ENCODE data around the gene SREBF1.

Gene SREBF1

GRCh38 chr17:17860766-17861107 is 24.0 kb upstream of the SREBF1 start:
- no peak for DNase-seq (ENCODE audit: low read depth)
- H3K4me3 ChIP-seq (ENCODE audit: low read depth, low read length): no peak overlapping the region

DNA sequence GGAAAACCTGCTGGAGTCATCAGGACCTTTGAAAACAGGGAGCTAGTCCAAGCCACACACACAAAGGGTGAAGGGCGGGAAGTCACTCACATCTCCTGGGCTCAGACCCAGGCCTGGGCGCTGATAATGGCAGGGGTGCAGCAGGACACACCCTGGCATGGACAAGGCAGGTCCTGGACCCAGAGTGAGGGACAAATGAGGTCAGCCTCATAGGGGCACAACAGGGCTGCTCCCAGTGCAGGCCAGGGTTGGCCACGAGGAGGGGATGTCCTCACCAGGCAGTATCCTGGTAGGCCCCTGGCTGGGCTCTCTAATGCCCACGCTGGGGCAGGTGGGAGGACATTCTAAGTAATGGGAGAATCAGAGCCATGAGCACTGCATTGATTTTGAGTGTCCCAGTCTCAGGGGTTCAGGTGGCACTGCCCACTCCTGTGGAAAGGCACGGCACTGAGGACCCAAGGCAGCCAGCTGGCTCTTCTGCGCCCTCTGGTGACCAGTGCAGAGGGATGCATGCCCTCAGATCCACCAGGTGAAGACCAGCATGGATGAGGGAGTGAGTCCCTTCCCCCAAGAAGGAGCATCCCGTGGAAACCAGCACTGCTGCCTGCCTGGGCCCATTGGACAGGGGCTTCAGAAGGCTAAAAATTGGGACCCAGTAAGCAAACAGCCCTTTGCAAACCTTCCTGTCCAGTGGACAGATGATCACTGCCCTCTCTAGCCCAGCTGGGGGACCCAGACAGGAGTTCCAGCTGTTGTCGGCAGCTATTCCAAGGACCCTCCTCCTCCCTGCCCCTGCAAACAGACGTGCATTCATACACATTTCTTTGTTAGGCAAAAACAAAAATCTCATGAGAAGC is 23.4 kb upstream of the SREBF1 start:
- DNase-seq (ENCODE audit: low read depth): no peak
- H3K4me3 ChIP-seq (ENCODE audit: low read depth, low read length): no peak overlapping the region

- H3K4me3 ChIP-seq (ENCODE audit: low read depth, low read length): no peak overlapping the region
- DNase-seq (ENCODE audit: low read depth): no peak
Measured at GRCh38 chr17:17857496-17857895, 20.7 kb upstream of the SREBF1 start.

DNA sequence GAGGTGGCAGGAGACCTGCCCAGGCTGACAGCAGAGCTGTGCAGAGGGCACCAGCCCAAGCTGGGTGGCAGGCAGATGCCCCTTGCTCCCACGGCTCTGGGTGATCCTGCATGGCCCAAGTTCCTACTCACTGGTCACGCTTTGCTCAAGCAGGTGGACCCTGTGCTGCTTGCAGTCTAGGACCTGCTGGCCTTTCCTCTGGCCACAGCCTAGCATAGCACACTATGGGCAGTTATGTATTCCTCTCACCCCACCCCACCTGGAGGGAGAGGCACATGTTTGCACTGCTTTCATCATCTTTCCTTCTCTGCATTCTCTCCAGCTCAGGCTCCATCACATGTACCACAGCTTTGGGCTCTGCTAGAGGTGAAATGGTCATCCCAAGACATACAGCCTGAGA is 19.6 kb upstream of the SREBF1 start:
- no peak overlapping the region for H3K4me3 ChIP-seq (ENCODE audit: low read depth, low read length)
- DNase-seq (ENCODE audit: low read depth): no peak

- H3K4me3 ChIP-seq (ENCODE audit: low read depth, low read length): no peak overlapping the region
- no peak for DNase-seq (ENCODE audit: low read depth)
Measured at GRCh38 chr17:17855976-17856375, 19.2 kb upstream of the SREBF1 start.

DNA sequence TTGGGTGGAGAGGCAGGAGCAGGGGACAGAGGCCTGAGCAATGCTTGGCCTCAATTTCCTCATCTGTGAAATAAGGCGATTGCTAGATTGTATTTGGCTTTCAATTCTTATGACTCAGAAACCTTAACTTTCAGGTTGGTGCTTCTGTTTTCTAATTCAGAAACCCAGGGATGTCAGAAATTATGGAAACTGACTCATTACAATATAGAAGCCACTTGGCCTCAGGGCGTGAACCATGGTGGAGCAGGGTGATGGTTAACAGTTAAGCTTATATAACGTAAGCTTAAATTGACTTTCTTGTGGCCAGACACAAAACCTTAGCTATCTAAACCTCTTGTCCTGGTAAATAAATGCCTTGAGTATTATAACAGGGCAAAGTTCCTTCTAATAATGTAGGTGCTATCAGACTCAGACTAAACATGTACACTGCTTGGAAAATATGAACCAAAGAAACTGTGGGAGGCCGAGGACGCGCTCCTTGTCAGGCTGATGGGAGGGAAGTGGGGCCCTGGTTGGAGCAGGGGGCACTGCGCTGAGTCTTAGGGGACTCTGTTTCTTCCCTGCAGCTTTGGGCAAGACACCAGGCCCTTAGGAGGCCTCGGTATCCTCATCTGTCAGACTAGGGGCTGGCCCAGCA is 17.1 kb upstream of the SREBF1 start:
- no peak overlapping the region for H3K4me3 ChIP-seq (ENCODE audit: low read depth, low read length)
- no peak for DNase-seq (ENCODE audit: low read depth)

- DNase-seq (ENCODE audit: low read depth): no peak
- no peak overlapping the region for H3K4me3 ChIP-seq (ENCODE audit: low read depth, low read length)
Measured at GRCh38 chr17:17852930-17853329, 16.1 kb upstream of the SREBF1 start.

- no peak overlapping the region for H3K4me3 ChIP-seq (ENCODE audit: low read depth, low read length)
- no peak for DNase-seq (ENCODE audit: low read depth)
Measured at GRCh38 chr17:17851103-17852002, 14.6 kb upstream of the SREBF1 start.

DNA sequence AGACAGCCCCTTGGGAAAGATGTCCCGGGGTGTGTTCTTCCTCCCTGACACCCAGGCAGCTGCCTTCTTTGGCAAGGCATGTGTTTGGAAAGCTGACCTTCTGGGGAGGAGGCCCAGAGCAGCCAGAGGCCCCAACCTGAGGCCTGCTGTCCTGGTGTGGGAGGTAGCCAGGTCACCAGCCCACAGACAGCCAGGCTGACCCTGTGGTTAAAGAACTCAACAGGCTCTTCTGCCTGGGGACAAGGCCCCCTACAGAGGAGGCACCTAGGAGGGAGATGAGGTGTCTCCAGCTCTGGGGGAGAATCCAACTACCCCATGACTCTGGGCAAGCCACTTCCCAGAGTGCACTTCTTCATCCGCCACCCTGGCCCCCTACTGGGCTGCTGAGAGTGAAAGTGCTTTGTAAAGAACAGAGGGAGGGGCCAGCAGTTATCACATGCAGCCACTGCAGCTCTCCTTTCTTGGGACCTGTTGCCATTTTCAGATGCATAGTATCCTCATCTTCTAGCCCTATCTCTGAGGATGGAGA is 13.1 kb upstream of the SREBF1 start:
- no peak overlapping the region for H3K4me3 ChIP-seq (ENCODE audit: low read depth, low read length)
- DNase-seq (ENCODE audit: low read depth): no peak

DNA sequence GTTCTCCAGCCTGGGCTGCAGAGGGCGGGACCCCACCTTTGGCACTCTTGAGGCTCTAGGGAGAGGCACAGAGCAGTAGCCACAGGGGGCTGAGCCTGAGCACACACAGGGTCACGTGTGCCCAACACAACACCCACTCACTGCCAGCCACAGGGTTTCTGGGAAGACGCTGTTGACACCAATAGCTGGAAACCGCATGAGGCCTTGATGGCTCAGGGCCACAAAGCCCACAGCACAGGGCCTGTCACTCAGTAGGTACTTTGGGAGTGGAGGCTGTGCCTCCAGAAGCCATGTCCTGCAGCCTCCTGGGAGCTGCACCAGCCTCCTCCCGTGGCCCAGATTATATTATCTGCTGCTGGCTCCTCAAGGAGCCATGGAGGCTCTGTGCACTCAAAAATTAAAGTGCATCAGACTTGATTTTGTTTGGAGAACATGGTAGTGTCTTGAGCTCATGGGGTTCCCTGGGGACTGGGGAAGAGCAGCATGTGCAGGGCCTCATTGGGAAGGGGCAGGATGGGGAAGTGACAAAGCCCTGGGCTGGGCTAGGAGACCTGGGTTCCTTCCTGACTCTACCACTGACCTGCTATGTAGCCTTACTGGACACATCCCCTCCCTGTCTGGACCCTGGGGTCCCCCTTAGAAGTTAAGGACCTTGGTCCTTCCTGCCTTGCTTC is 12.5 kb upstream of the SREBF1 start:
- no peak for DNase-seq (ENCODE audit: low read depth)
- H3K4me3 ChIP-seq (ENCODE audit: low read depth, low read length): no peak overlapping the region

GRCh38 chr17:17848311-17849082 is 11.7 kb upstream of the SREBF1 start:
- no peak overlapping the region for H3K4me3 ChIP-seq (ENCODE audit: low read depth, low read length)
- no peak for DNase-seq (ENCODE audit: low read depth)

DNA sequence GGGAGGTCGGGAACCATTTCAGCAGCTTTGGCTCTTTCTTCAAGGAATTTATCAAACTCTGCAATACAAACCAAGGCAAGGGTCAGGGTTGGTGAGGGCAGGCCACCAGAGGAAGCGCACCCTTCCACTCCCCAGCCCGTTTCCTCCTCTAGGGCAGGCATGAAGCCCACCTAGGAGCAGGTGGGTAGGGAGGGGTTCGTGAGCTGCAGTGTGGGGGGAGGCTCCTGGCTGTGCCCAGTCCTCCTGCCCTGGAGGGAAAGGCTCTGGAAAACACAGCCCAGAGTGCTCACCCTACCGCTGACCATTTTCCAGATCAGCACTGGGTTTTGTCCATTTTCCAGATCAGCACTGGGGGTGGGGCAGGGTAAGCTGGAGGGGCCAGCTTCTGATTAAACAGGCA is 10.9 kb upstream of the SREBF1 start:
- DNase-seq (ENCODE audit: low read depth): no peak
- no peak overlapping the region for H3K4me3 ChIP-seq (ENCODE audit: low read depth, low read length)

GRCh38 chr17:17847118-17847689 is 10.4 kb upstream of the SREBF1 start:
- DNase-seq (ENCODE audit: low read depth): no peak
- no peak overlapping the region for H3K4me3 ChIP-seq (ENCODE audit: low read depth, low read length)

GRCh38 chr17:17846645-17847044 is 9.9 kb upstream of the SREBF1 start:
- no peak overlapping the region for H3K4me3 ChIP-seq (ENCODE audit: low read depth, low read length)
- DNase-seq (ENCODE audit: low read depth): no peak

GRCh38 chr17:17846003-17846402 is 9.2 kb upstream of the SREBF1 start:
- no peak overlapping the region for H3K4me3 ChIP-seq (ENCODE audit: low read depth, low read length)
- no peak for DNase-seq (ENCODE audit: low read depth)

DNA sequence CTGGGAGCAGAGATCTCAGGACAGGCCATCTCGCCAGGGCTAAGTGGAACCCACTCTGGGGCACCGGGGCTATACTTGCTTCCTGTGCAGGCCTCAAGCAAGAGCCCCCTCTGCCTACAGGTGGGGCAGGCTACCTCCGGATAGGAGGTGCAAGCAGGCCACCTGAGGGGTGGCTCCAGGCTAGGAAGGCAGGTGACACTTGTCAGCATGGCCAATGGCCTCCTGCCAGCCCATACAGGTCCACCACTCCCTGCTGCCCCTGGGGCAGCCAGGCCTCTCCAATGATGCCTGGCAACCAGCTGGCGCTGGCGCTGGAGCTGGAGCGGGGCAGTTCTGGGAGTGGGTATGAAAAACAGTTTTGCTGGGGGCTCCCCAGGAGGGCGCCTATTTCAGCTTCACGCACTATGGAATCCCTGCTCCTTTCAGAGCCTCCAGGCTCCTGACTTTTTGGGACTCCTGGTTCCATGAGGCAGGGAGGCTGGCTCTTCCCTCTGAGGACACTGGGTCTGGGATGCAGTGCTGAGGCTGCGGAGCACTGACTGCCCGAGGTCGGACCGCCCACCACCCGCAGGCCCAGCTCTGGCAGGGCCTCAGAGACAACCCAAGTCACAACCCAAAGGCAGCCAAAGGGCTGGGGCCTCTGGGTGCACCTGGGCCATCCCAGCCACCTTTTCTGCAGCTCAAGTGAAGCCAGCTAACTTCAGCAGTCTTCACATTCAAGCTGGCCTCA is 8.4 kb upstream of the SREBF1 start:
- no peak for DNase-seq (ENCODE audit: low read depth)
- no peak overlapping the region for H3K4me3 ChIP-seq (ENCODE audit: low read depth, low read length)

DNA sequence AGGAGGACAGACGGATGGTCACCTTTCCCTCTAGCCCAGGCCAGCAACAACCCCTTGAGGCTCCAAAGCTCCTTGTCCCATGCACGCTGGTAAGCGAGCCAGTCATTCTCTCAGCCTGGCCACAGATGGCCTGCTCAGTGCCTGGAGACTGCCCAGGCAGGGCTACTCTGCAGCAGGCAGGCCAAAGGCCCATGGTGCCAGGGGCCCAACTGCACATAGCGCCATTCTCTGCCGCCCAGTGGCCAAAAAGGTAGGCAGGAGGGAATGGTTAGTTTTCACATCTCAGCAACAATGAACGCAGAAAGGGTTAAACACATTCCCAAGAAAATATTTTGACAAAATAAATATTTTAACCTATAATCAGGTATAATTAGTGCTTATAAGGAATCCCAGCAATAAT is 7.7 kb upstream of the SREBF1 start:
- no peak overlapping the region for H3K4me3 ChIP-seq (ENCODE audit: low read depth, low read length)
- DNase-seq (ENCODE audit: low read depth): no peak

GRCh38 chr17:17844079-17844478 is 7.3 kb upstream of the SREBF1 start:
- no peak for DNase-seq (ENCODE audit: low read depth)

More at GRCh38 chr17:17844079-17844478, 7.3 kb upstream of the SREBF1 start:
- H3K4me3 ChIP-seq (ENCODE audit: low read depth, low read length): no peak overlapping the region

Measured in skeletal muscle cell (primary cell).